Naive B cell (primary cell): ENCODE data around the gene ALX1. TPM values are rescaled to one million over a fixed set of nuclear protein-coding genes. Genes with fewer than 3 reads are reported as not detected.
"Not testable (repeated sequence)": the region's sequence is repeated elsewhere in the genome, so short reads cannot be mapped to it uniquely, and the experiment has no call there.

ENCODE experiments used
- ATAC-seq, 2 donors: fragments of 150-1000 bp; cut with Tn5 transposase; 2 replicates each; pipeline ENCODE4 v1.10.0; 2021; ENCODE audit warnings: low read depth in 2 of 2, mild to moderate bottlenecking in 2 of 2, moderate library complexity in 2 of 2
- DNase-seq: peaks from one replicate; pipeline ENCODE4 v3.0.0; 2022
- H3K27ac Mint-ChIP-seq, 6 donors: one replicate each; pipeline ENCODE4 v1.8.0; 2020 to 2022; ENCODE audit warnings: mild to moderate bottlenecking in 6 of 6, mixed read lengths in 6 of 6, moderate library complexity in 5 of 6, inconsistent platforms in 2 of 6
- H3K27me3 Mint-ChIP-seq, 3 donors: one replicate each; pipeline ENCODE4 v1.8.0; 2021 to 2022; ENCODE audit warnings: mixed read lengths in 3 of 3, mild to moderate bottlenecking in 1 of 3
- H3K36me3 Mint-ChIP-seq, 2 donors: one replicate each; pipeline ENCODE4 v1.8.0; 2020 to 2022; ENCODE audit warnings: mixed read lengths in 2 of 2, inconsistent platforms in 1 of 2, mild to moderate bottlenecking in 1 of 2
- H3K4me1 Mint-ChIP-seq, 3 donors: one replicate each; pipeline ENCODE4 v1.8.0; 2020 to 2022; ENCODE audit warnings: mixed read lengths in 3 of 3, inconsistent platforms in 1 of 3, mild to moderate bottlenecking in 1 of 3, moderate library complexity in 1 of 3
- H3K4me3 Mint-ChIP-seq, 8 donors: one replicate each; pipeline ENCODE4 v1.8.0; 2020 to 2022; ENCODE audit warnings: mild to moderate bottlenecking in 8 of 8, mixed read lengths in 8 of 8, moderate library complexity in 8 of 8, inconsistent platforms in 2 of 8
- H3K9me3 Mint-ChIP-seq, 7 donors: one replicate each; pipeline ENCODE4 v1.8.0; 2020 to 2022; ENCODE audit warnings: mixed read lengths in 7 of 7, mild to moderate bottlenecking in 5 of 7, inconsistent platforms in 2 of 7, moderate library complexity in 1 of 7
- polyA plus RNA-seq, 6 donors: library from polyadenylated mRNA; unstranded; fragments of 300-500 nt; fragmentation: Illumina TruSeq; gene quantifications; one replicate each; pipeline ENCODE4 v1.2.3, GENCODE V29; 2021; ENCODE audit warnings: low read depth in 6 of 6

The ALX1 gene
- polyA plus RNA-seq, 6 donors from 2014 or later, result not detected

DNA sequence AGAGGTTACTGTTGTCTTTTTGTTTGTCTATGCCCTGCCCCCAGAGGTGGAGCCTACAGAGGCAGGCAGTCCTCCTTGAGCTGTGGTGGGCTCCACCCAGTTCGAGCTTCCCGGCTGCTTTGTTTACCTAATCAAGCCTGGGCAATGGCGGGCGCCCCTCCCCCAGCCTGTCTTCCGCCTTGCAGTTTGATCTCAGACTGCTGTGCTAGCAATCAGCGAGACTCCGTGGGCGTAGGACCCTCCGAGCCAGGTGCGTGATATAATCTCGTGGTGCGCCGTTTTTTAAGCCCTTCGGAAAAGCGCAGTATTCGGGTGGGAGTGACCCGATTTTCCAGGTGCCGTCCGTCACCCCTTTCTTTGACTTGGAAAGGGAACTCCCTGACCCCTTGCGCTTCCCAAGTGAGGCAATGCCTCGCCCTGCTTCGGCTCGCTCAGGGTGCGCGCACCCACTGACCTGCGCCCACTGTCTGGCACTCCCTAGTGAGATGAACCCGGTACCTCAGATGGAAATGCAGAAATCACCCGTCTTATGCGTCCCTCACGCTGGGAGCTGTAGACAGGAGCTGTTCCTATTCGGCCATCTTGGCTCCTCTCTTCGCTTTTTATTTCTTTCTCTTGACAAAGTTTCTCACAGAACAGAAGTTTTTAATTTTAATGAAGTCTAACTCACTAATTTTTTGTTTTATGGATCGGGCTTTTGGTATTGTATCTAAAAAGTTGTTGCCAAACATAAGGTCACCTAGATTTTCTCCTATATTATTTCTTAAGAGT, 38.0 kb downstream of the ALX1 start:
- H3K27ac Mint-ChIP-seq, H3K36me3 Mint-ChIP-seq, H3K4me1 Mint-ChIP-seq, DNase-seq, ATAC-seq, H3K27me3 Mint-ChIP-seq: not testable (repeated sequence)
- Mint-ChIP-seq H3K4me3 (peak overlapping the region in 1 of 8 donors; percentile 25), H3K9me3 (peaks cover 0 to 10% (median 0%) of the 10 kb centered on the region in 7 donors)

- Mint-ChIP-seq H3K9me3 (peaks cover 0 to 15% (median 0%) of the 10 kb centered on the region in 7 donors), H3K36me3 (peaks cover 0 to 4% of the 10 kb centered on the region in 2 donors), H3K4me1 (no peaks in the 10 kb centered on the region), H3K27me3 (no peaks in the 10 kb centered on the region), H3K27ac (no peak overlapping the region), H3K4me3 (no peak overlapping the region)
- no peak for ATAC-seq
- DNase-seq, result no peak
Observed at GRCh38 chr12:85322715-85323114, 42.7 kb downstream of the ALX1 start.

GRCh38 chr12:85325442-85325841, 45.4 kb downstream of the ALX1 start:
- no peak overlapping the region for H3K27ac Mint-ChIP-seq
- ATAC-seq, result no peak
- H3K4me3 Mint-ChIP-seq, result no peak overlapping the region
- H3K4me1 Mint-ChIP-seq, result no peaks in the 10 kb centered on the region
- H3K9me3 Mint-ChIP-seq, result peaks cover 0 to 5% (median 0%) of the 10 kb centered on the region in 7 donors
- no peaks in the 10 kb centered on the region for H3K36me3 Mint-ChIP-seq
- H3K27me3 Mint-ChIP-seq, result no peaks in the 10 kb centered on the region
- DNase-seq, result no peak

DNA sequence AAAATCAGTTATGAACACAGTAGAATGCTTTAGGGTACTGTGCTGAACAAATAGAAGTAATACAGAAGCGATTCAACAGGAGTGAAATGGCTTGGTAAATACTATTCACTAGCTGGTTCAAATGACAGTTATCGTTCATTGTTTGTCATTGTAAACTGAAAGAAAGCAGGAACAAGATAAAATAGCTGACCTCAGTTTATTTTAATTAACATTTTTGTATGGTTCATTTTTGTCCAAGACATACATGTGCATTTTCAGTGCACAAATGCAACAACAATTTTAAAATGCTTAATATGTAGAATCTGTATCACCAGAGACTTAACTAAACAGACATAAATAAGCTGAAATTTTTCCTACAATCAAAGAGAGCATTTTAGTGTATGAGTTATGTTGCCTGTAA, 49.9 kb downstream of the ALX1 start:
- Mint-ChIP-seq H3K36me3 (no peaks in the 10 kb centered on the region), H3K27me3 (no peaks in the 10 kb centered on the region), H3K27ac (no peak overlapping the region), H3K9me3 (peaks cover 0 to 5% (median 0%) of the 10 kb centered on the region in 7 donors), H3K4me3 (no peak overlapping the region), H3K4me1 (no peaks in the 10 kb centered on the region)
- ATAC-seq (no peak), DNase-seq (no peak)

DNA sequence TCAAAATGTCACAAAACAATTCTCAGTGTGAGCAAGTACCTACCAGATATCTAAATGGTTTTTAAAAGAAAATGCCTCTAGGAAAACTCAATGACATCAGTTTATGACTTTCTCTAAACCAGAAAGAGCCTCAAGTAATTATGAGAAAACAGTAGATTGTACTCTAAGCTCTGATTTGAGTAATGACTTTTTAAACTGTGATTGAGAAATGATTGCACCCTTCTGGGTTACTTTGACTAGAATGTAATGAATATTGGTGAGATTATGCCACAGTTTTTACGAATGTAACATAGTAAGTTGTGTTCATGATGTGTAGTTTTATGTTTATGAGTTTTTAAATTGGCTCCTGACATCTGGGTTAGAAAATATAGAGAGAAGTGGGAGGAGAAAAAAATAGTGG, 68.8 kb downstream of the ALX1 start:
- Mint-ChIP-seq H3K4me1 (no peaks in the 10 kb centered on the region), H3K27me3 (no peaks in the 10 kb centered on the region), H3K4me3 (no peak overlapping the region), H3K9me3 (peaks cover 0 to 1% (median 0%) of the 10 kb centered on the region in 7 donors), H3K27ac (no peak overlapping the region), H3K36me3 (no peaks in the 10 kb centered on the region)
- no peak for ATAC-seq
- no peak for DNase-seq

- Mint-ChIP-seq H3K4me1 (no peaks in the 10 kb centered on the region), H3K27ac (no peak overlapping the region), H3K27me3 (no peaks in the 10 kb centered on the region)
Observed at GRCh38 chr12:85350356-85350755, 70.3 kb downstream of the ALX1 start.

More at GRCh38 chr12:85350356-85350755, 70.3 kb downstream of the ALX1 start:
- no peak for ATAC-seq
- DNase-seq, result no peak
- Mint-ChIP-seq H3K36me3 (no peaks in the 10 kb centered on the region), H3K4me3 (no peak overlapping the region), H3K9me3 (peaks cover 0 to 1% (median 0%) of the 10 kb centered on the region in 7 donors)

Other genes starting within 250 kb of the ALX1 start
- not detected for gene TSPAN19, start 243.9 kb upstream of the ALX1 start, polyA plus RNA-seq
- gene LRRIQ1, start 243.9 kb upstream of the ALX1 start, polyA plus RNA-seq, result not detected